ENCODE results near the gene CDHR2. TPM values are rescaled to one million over a fixed set of nuclear protein-coding genes. Genes with fewer than 3 reads are reported as not detected.

Gene CDHR2
- polyA plus RNA-seq, 1 donor: 0.17 TPM

GRCh38 chr5:176528761-176529115, 20.4 kb upstream of the CDHR2 start:
- DNase-seq: no peak

DNA sequence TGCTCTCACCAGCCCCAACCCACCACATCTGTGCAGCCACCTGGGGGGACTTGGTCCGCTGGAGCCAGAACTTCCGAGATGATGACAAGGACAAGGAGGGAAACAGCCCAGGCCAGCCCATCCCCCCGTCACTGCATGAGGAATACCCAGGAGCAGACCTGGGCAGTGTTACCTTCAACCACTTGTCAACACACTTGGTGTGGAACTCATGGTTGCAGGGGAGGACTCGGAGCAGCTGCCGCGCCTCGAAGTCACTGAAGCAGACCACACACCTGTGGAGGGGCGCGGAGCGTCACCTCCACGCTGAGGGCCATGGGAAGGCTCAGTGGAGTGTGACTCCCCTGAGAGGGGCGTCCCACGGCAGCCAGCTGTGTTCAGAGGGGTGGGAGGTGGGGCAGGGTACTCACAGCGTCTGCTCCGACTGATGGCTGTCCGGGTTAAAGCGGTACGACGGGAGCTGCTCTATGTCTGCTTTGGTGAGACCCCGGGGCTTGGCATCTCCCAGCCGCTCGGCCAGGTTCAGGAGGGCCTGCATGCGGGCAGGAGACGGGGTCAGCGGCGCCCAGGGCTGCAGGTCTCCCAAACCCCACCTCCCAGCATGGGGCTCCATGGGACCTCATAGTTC, 19.9 kb upstream of the CDHR2 start:
- no peak for DNase-seq

GRCh38 chr5:176529741-176530141, 19.4 kb upstream of the CDHR2 start:
- no peak for DNase-seq

DNA sequence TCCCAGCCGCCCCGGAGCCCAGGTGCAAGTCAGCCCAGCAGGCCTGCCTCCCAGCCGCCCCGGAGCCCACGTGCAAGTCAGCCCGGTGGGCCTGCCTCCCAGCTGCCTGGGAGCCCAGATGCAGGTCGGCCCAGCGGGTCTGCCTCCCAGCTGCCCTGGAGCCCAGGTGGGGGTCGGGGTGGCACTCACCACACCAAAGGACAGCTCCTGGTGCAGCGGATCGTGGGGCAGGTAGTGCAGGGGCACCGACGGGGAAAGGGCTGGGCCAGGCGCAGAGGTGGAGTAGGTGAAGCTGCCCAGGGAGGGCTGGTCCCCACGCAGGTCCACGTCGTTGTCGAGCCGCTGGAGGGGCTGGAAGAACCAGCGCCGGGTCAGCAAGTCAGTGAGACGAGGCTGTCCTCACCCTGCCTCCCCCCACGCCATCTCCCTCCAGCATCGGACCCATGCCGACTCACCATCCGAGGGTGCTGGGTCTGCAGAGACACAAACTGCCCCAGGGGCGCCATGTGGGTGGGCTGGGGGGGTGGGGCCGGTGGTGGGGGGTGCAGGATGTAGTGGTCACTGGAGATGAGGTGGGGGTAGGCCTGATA, 18.7 kb upstream of the CDHR2 start:
- DNase-seq: no peak

GRCh38 chr5:176530983-176531901, 17.9 kb upstream of the CDHR2 start:
- DNase-seq: peak; percentile 59

- no peak for DNase-seq
Observed at GRCh38 chr5:176531902-176532493, 17.1 kb upstream of the CDHR2 start.

- DNase-seq: no peak
Observed at GRCh38 chr5:176532795-176533194, 16.3 kb upstream of the CDHR2 start.

DNA sequence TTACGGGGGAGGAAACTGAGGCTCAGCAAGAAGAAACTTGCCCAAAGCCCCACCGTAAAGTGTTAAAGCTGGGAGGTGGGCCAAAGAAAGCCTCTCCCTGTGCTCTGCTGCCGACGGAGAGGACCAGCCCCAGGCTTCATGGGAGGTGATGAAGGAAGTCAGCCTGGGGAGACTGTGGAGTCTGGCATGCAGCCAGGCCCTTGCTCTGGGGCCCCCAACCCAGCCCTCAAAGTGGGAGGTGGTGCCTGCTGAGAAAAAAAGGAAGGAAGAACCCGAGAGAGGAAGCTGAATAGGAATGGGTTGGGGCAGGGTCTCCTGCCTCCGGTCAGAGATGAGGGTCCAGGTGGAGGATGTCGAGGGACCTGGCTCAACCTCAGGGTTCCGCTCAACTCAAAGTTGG, 15.8 kb upstream of the CDHR2 start:
- DNase-seq: peak; percentile 58

GRCh38 chr5:176533894-176534611, 15.1 kb upstream of the CDHR2 start:
- no peak for DNase-seq

GRCh38 chr5:176534640-176535039, 14.5 kb upstream of the CDHR2 start:
- DNase-seq: no peak

DNA sequence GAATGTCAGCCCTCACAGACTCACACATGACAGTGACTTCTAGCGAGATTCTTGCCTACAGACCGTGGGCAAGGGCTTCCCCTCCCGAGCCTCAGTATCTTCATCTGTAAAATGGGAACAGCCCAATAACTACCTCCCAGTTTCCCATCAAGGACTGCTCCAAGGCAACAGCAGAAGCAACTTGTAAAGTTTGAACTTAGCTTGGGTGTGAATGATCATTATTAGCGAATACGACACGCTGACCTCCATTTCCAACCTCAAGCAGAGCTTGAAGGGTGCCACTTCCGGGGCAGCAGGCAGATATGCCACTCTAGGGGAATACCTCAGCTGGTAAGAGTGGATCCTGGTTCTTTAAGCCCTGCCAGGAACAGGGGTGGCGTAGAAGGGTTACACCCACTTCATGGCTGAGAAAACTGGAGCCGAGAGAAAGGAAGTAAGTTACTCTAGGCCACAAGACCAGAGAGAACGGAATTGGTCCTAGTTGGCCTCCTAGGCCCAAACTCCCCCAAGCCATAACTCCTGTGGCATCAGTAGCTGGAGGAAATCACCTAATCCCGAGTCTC, 14.0 kb upstream of the CDHR2 start:
- DNase-seq: no peak

DNA sequence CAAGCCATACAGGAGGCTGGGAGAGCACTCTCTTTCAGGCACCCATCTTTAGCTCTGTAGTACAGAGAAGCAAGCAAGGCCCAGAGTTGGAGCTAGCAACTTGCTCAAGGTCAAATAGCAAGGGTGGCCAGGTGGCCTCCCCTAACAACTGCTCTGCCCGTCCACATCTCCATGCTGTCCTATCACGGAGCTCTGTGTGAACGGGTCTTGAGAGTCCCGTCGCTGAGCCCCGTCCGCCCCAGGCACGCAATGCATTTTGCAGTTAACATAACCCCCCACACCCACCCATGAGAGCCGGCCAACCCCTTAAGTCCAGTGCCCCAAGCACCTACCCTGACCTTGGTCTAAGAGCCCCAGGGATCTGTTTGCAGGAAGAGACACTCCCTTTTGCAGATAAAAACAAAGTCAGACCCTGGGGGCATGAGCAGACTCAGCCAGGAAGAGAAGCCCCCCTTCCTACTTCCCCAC, 13.4 kb upstream of the CDHR2 start:
- DNase-seq: no peak

DNA sequence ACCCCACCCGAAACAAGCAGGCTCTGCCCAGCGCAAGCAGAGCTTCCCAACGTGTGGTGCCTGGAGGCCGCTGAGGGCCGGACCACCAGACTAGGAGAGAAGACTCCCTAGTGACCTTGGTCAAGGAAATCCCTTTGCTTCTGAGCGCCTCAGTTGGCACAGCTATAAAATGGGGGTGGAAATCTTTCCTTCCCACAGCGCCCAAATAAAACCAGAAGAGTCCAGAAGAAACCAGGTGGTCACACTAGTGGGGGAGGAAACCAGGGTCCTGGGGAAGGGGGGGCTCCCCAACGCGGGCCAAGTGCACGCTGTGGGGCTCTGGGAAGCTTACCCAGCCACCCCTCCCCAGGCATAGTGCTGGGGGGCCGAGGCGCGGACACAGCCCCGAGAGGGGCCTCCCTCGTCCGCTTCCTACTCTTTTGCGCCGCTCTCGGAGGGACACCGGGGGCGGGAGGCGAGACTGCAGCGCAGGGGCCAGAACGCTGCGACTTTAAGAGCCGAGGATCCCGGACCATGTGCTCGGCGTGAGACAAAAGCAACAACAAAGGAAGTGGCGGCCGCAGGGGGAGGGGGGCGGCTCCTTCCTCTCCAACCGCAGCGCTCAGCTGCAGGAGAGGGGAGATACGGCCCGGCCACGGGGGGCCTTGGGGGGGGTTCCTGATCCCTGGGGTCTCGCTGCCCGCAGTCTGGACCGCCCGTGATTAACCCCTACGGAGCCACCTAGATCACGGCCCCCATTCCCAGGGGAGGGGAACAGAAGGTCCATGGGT, 12.8 kb upstream of the CDHR2 start:
- DNase-seq: peak; percentile 86

DNA sequence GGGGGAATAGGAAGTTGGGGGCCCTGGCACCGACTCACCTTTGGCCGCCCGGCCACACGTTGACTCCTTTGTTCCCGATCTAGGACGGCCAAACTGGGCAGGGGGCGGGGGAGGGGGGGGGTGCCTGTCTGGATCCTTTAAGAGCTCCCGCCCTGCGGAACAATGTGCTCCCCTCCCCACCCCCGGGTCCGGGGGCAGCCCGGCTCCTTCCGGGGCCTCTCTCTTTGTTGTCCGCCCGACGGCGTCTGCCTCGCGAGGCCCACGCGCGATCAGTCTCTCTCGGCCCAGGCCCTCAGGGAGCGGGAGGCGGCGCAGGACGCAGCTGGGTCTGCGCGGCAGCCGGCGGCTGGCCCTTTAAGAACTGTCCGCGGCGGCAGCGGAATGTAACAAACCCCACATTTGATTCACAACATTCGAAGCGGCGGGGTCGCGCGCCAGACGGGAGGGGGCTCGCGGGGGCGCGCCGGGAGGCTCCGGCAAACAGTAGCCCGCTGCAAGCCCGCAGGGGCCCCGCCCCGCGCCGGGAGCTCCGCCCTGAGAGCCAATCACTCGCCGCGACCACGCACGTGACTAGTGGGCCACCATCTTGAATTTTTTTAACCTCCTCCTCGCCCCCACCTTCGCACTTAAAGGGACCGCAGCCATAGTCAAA, 12.1 kb upstream of the CDHR2 start, which contains the start of gene RNF44:
Gene RNF44, minus strand, starts transcription at position 501 of the 652 bp plus-strand sequence. CDS start 4,930 bp downstream, outside the sequence.
- peak; percentile 98 for DNase-seq

DNA sequence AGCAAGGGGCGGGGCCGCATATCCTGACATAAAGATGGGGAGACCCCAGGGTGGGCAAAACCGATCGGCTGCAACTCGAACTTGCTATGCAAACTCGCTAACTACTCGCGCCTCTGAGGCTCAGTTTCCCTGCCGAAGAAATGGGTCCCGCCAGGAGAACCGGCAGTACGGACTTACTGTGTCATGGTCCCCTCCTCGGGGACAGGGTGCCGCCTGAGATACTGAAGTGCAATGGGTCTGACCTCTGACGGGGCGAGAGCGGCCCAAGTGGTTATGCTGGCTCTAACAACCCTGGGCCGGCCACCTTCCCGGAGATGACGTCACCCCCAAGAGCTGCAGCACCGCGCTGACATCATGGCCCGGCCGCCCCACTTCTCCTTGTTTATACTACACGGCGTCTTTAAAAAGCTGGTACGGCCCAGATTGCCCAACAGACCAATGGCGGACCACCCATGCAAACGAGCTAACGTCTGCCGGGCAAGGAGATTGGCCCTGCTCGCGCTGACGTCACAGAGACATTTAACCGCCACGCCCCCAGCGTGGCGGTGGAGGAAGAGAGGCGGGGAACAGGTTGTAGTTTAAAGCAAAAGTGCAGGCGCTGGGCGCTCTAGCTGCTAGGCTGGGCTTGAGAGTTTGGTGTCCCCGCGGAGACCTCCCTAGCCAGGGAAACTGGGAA, 11.4 kb upstream of the CDHR2 start:
- DNase-seq: peak; percentile 100

- DNase-seq: no peak
Observed at GRCh38 chr5:176538230-176538988, 10.7 kb upstream of the CDHR2 start.

- DNase-seq: no peak
Observed at GRCh38 chr5:176538989-176539384, 10.2 kb upstream of the CDHR2 start.

DNA sequence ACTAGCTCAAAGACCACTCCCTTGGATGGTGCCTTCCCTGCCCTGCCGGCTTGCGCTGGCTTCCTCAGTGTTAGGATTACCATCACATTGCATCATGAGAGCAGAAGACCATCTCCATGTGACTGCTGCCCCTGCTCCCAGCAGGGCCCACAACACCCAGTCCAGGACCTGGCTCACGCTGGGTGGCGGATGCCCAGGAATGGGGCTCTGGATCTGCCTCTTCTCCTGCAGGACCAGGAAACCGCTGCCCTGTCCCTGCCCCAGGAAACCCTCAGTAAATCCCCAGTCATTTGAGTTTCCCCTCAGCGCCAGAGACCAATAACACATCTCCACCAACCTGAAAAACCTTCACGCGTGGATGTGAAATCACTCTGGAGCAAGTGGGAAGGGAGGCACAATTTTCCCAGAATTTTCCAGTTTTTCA, 8.7 kb upstream of the CDHR2 start:
- DNase-seq: no peak

DNA sequence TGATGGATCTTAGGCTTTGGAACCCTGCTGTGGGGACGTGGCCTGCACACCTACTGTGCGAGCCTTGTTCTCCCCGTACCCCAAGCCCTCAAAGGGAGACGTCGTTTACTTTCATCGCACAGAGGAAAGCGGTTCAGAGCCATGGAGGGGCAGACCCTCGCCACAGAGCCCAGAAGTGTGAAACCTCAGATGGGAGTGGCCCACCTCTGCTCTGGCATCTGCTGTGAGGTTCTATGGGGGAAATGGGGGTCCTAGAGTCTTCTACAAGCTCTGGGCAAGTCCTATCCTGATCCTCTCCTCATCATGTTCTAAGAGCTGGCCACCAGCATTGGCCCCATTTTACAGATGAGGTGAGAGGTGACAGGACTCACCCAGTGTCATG, 8.2 kb upstream of the CDHR2 start:
- no peak for DNase-seq
